GF-D8 (cell line): ENCODE data around the gene SETD6.
"Not testable (repeated sequence)": the region's sequence is repeated elsewhere in the genome, so short reads cannot be mapped to it uniquely, and the experiment has no call there.

ENCODE experiments used
- DNase-seq: peaks from one replicate; lab custom pipeline; 2025; lab: John Stamatoyannopoulos, UW

The SETD6 gene

DNA sequence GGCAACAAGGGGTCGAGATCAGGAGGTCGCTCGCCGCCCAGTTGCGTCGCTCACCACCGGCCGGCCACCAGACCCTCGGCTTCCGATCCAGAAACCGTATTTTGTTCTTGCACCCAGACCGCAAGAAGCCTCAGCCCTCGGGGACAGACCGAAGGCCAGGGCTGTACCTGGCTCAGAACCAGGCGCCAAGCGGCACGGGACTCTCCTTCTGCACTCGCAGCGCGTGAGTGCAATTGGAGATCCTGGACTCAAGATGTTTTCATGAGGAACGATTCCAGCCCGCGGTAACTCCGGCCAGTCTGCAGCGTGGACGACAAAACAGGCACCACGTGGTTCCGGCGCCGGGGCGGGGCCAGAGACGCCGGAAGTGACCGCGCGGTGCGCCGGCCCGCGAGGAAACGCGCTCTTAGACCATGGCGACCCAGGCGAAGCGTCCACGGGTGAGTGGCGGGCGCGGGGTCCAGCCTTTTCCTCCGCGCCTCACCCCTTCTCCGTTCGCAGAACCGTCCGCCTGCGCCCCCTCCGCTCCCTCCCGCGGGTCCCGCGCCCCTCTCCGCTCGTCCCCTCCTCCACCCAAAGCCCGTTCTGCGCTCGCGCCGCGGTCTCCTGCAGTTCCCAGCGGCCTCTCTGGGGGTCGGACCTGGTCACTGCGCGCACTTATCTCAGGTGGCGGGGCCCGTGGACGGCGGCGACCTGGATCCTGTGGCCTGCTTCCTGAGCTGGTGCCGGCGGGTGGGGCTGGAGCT, at the start of gene SETD6:
Gene SETD6, plus strand, starts transcription at position 393 of the 746 bp plus-strand sequence. Its CDS starts 21 bp downstream, at position 414.
- peak; percentile 50 for DNase-seq

DNA sequence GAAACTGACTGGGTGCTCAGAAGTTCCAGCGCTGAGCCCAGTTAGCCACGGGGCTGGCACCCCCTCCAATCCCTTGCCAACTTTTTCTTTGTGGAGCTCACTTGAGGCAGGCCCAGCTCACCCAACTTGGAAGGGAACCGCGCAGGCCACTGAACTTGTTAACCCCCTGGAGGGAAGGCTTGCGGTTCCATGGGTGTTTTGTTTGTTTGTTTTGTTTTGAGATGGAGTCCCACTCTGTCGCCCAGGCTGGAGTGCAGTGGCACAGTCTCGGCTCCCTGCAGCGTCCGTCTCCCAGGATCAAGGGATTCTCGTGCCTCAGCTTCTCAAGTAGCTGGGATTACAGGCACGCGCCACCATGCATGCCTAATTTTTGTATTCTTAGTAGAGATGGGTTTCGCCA, 49.5 kb upstream of the SETD6 start:
- DNase-seq, result no peak

DNA sequence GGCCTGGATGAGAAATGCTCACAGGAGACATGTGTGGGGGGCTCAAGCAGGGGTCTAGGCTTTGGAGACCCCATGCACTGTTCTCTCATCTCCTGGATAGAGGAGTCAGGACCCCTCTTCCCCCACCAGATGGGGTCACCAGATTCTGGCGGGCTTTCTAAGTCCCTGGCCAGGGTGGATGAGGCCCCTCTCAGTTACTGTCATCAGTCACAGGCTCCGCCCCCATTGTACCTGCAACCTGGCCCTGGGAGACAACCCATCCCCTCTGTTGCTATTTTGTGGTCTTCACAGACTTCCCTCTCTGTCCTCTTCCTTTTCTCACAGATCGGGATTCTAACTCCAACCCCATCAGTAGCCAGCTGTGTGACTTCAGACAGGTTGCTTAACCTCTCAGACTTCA, 48.9 kb upstream of the SETD6 start:
- DNase-seq, result no peak

DNA sequence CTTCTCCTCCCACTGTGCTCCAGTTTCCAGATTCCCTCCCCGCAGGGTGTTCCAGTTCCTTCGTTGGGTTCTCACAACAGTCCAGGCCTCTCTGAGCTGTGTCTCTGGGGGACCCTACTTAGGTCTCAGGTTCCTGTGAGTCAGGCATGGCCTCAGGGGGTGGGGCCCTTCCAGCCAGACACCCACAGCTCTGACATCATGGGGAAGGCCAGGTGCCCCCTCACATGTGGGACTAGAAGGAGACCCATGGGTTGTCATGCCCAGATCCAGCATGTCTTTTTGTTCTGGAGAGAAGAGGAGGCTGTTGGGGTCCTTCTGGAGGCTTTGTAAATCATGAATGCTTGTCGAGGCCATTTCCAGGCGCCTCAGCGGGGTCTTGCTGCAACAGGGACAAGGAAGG, 47.4 kb upstream of the SETD6 start:
- DNase-seq, result no peak

DNA sequence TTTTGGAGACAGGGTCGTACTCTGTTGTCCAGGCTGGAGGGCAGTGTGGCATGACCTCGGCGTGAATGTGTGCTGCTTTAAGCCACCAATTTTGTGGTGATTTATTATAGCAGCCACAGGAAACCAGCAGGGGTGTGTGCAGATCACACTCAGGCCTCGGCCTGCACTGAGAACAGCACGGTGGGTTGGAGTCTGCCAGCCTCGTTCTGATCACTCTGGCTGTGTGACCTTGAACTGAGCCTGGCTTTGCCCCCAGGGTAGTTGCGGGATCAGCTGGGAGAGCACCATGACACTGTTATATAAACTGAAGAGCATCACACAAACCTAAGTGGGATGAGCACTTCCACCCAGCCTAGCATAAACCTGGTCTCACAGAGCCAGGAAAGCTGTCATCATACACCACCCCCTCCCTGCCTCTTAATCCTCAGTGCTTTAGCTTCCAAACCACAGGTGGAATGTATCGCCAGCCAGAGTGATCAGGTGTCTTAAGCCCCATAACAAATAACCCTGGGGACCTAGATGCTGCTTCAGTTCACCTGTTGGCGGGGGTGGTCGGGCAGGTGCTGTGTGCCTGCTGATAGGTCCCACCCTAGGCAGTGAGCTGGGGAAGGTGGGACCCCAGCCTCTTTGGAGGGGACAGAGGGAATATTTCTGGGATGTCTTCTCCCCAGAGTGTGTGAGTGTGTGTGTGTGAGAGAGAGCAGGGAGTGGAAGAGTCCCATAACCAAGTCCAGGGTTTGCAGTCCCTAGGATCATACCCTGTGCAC, 43.9 kb upstream of the SETD6 start:
- no peak for DNase-seq

GRCh38 chr16:58472266-58472665, 43.1 kb upstream of the SETD6 start:
- DNase-seq, result no peak

GRCh38 chr16:58472827-58473226, 42.5 kb upstream of the SETD6 start:
- no peak for DNase-seq

DNA sequence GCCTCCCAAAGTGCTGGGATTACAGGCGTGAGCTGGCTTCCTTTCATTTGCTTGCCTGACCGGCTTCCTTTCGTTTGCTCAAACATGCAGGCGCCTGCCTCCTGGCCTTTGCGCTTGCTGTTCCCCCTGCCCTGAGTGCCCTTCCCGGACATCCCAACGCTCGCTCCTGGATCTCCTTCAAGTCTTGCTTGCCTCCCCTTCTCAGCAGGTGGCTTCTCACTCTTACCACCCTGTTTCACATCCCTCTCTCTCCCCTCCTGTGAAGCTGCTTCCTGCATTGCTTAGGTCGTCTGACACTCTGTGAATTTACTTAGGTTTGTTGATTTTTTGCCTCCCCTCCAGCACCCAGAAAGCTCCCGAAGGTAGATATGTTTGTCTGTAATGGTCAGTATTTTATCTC, 41.0 kb upstream of the SETD6 start:
- DNase-seq, result no peak

GRCh38 chr16:58475091-58475619, 40.2 kb upstream of the SETD6 start:
- no peak for DNase-seq

DNA sequence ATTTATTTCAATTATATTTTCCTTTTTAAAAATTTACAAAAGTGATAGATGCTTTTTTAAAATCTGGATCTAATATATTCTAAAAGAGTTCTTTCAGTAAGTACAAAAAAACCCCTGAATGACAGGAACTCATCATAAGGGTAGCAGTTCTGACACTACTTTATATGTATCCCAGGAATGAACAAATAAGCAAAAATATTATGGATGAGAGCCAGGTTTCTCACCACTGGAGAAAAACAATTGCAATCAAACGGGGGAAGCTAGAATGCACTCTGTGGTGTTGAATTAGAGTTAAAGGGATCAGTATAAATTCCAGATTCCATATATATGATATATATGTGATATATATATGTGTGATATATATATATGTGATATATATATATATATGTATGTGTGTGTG, 38.5 kb upstream of the SETD6 start:
- DNase-seq, result no peak

DNA sequence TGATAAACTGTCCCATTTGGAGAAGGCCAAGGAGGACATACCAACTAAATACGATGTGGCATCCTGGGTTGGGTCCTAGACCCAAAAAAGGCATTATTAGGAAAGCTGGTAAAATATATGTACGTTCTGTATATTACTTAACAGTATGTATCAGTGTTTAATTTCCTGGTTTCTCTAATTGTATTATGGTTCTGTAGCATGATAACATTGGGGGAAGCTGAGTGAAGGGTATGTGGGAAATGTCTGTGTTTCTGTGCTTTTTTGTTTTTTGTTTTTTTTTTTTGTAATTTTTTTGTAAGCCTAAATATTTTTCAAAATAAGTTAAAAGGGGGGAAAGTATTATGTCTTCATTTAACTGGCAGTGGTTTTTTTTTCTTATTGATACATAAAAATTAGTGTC, 36.9 kb upstream of the SETD6 start:
- no peak for DNase-seq

GRCh38 chr16:58481226-58481869, 34.0 kb upstream of the SETD6 start:
- no peak for DNase-seq

DNA sequence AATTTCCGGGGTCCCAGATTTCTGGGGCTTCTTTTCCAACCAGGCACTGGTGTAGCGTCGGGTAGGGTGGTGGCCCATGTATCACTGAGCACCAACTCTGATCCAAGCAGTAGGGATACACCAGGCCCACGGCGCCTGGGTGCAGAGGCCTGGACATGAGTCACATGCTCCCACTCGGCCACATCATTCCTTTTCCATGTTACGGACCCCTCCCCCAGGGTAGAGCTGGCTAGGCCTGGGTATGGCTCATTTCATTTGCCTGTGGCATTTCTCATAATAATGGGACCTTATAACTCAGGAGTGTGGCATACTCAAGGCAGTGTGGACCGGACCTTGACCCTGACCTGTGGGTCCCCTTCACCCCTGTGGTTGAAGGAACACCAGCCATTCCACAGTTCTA, 33.4 kb upstream of the SETD6 start:
- no peak for DNase-seq

DNA sequence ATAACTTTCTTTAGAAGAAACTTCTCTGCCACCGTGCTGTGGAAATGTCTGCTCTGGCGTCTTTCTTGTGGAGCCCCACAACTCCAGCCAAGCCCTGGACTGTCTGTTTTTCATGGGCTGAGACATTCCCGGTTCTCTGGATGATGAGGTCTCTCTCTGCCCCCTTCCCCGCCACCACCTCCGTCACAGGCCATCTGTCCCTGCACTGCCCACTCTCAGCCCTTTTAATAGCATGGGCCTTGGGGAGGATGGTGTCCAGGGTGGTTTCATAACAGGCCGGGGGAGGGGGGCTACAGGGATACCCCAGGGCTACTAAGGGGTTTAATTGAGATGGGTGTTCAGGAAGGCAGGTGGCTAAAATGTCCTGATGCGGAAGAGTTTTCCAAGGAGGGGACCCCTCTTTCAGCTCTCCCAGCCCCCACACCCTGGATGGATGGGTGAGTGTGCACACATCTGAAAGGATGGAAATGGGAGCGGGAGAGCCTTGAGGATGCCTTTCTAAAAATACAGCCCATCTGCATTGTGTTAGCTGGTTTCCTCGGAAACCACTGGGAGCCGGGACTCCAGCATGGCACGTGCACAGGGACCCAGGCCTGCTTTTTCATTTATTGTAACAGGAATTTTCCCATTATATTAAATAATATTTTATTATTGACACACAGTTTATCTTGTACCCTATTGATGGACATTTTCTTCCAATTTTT, 30.0 kb upstream of the SETD6 start:
- DNase-seq, result no peak

DNA sequence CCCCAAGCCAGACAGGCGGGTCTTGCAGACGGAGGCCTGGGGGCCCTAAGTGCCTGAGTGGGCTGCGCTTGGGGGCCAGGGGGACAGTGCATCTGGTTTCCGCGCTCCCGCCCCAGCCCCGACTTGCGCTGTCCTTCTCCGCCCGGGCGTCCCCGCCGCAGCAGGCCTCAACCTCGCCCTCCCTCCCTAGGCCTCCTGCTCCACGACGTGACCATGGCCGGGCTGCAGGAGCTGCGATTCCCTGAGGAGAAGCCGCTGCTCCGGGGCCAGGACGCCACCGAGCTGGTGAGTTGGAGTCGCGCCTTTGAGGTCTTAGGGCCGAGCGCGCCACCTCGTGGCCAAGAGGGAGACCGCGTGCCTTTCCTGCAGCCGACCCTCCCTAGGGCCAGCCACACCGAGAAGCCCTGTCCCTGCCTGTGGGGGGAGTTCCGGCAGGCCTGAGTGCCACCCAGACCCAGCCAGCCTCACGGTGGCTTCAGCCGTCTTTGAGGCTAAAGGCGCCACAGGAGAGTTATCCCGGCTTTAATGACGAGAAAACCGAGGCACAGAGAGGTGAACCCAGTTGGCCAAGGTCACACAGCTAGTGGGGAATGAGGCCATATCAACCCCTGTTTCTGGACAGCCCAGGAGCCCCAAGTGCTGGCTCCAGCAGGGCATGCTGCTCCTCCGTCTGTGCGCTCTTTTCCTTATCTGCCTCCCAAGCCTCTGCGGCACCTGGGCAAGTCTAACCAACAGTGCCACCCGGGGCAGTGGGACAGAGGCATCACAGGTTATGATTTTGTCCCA, 27.6 kb upstream of the SETD6 start:
- DNase-seq, result peak; percentile 26

- DNase-seq, result no peak
Observed at GRCh38 chr16:58488531-58488930, 26.8 kb upstream of the SETD6 start.

DNA sequence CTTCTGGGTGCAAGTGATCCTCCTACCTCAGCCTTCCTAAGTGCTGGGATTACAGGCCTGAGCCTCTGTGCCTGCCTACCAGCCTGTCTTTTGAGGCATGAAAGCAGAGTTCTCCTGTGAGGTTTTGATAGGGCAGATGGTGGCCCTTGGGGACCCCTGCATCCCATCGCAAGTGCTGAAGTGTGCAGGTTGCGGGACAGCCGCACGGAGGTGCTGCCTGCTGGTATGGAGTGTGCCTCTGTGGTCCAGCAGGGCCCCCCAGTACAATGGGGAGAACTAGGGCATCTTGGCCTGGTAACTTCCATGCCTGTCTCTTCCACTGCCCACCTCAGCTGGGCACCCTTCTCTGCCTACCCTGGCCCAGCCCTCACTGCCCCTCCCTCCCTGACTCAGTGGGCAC, 25.3 kb upstream of the SETD6 start:
- DNase-seq, result no peak

GRCh38 chr16:58490539-58490938, 24.8 kb upstream of the SETD6 start:
- DNase-seq, result not testable (repeated sequence)

GRCh38 chr16:58492066-58492465, 23.3 kb upstream of the SETD6 start:
- DNase-seq, result no peak

- DNase-seq, result no peak
Observed at GRCh38 chr16:58492735-58493134, 22.6 kb upstream of the SETD6 start.

GRCh38 chr16:58493756-58494431, 21.4 kb upstream of the SETD6 start:
- no peak for DNase-seq
